Glutamatergic neuron (in vitro differentiated cells): Measurements from ENCODE around the gene ABCC8. TPM values are rescaled to one million over a fixed set of nuclear protein-coding genes. Genes with fewer than 3 reads are reported as not detected.

Experiments
- DNase-seq: peaks from one replicate; pipeline ENCODE4 v3.0.0; 2022
- H3K27ac Mint-ChIP-seq: one replicate; pipeline ENCODE4 v1.8.0; 2020; ENCODE audit warnings: mild to moderate bottlenecking, mixed read lengths, inconsistent platforms; ENCODE audit not compliant: unreplicated experiment
- H3K27me3 Mint-ChIP-seq: one replicate; pipeline ENCODE4 v1.8.0; 2020; ENCODE audit warnings: mild to moderate bottlenecking, moderate library complexity, mixed read lengths, inconsistent platforms; ENCODE audit not compliant: unreplicated experiment
- H3K36me3 Mint-ChIP-seq: one replicate; pipeline ENCODE4 v1.8.0; 2020; ENCODE audit warnings: mild to moderate bottlenecking, mixed read lengths, inconsistent platforms; ENCODE audit not compliant: unreplicated experiment
- H3K4me1 Mint-ChIP-seq: one replicate; pipeline ENCODE4 v1.8.0; 2020; ENCODE audit warnings: mild to moderate bottlenecking, low read depth, mixed read lengths, inconsistent platforms; ENCODE audit not compliant: unreplicated experiment
- H3K4me3 Mint-ChIP-seq: one replicate; pipeline ENCODE4 v1.8.0; 2020; ENCODE audit warnings: mild to moderate bottlenecking, mixed read lengths, inconsistent platforms; ENCODE audit not compliant: unreplicated experiment
- H3K9me3 Mint-ChIP-seq: one replicate; pipeline ENCODE4 v1.8.0; 2020; ENCODE audit warnings: mild to moderate bottlenecking, moderate library complexity, mixed read lengths, inconsistent platforms; ENCODE audit not compliant: unreplicated experiment
- total RNA-seq: library from RNA; stranded (reverse); fragmentation: NEBNext Ultra II Directional; extraction: Animal tissue kit (Norgen Biotek cat#: 25700); gene quantifications from one replicate; pipeline ENCODE4 v1.2.1, GENCODE V29; 2021; ENCODE audit not compliant: unreplicated experiment
- TF ChIP-seq, protein P1 (sequence below): fragments of 200-600 bp; sonication (generic); IDR thresholded peaks from one replicate; pipeline ENCODE4 v1.5.0; 2021; ENCODE audit not compliant: partially characterized antibody, unreplicated experiment

Gene ABCC8
- total RNA-seq, 1 donor from 2014 or later, result 5.7 TPM

- Mint-ChIP-seq H3K36me3 (no peaks in the 10 kb centered on the region), H3K4me1 (peaks cover 23% of the 10 kb centered on the region), H3K4me3 (peak overlapping the region; percentile 37), H3K9me3 (peaks cover 2% of the 10 kb centered on the region), H3K27ac (no peak overlapping the region), H3K27me3 (peaks cover 19% of the 10 kb centered on the region)
- TF ChIP-seq, protein P1, sequence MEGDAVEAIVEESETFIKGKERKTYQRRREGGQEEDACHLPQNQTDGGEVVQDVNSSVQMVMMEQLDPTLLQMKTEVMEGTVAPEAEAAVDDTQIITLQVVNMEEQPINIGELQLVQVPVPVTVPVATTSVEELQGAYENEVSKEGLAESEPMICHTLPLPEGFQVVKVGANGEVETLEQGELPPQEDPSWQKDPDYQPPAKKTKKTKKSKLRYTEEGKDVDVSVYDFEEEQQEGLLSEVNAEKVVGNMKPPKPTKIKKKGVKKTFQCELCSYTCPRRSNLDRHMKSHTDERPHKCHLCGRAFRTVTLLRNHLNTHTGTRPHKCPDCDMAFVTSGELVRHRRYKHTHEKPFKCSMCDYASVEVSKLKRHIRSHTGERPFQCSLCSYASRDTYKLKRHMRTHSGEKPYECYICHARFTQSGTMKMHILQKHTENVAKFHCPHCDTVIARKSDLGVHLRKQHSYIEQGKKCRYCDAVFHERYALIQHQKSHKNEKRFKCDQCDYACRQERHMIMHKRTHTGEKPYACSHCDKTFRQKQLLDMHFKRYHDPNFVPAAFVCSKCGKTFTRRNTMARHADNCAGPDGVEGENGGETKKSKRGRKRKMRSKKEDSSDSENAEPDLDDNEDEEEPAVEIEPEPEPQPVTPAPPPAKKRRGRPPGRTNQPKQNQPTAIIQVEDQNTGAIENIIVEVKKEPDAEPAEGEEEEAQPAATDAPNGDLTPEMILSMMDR, result no peak
- DNase-seq, result no peak
These were observed 716 bp upstream of the ABCC8 start for GRCh38 chr11:17477361-17477760.

GRCh38 chr11:17477084-17477333, 364 bp upstream of the ABCC8 start:
- Mint-ChIP-seq H3K4me3 (peak overlapping the region; percentile 37), H3K9me3 (peaks cover 2% of the 10 kb centered on the region), H3K27me3 (peaks cover 19% of the 10 kb centered on the region)

DNA sequence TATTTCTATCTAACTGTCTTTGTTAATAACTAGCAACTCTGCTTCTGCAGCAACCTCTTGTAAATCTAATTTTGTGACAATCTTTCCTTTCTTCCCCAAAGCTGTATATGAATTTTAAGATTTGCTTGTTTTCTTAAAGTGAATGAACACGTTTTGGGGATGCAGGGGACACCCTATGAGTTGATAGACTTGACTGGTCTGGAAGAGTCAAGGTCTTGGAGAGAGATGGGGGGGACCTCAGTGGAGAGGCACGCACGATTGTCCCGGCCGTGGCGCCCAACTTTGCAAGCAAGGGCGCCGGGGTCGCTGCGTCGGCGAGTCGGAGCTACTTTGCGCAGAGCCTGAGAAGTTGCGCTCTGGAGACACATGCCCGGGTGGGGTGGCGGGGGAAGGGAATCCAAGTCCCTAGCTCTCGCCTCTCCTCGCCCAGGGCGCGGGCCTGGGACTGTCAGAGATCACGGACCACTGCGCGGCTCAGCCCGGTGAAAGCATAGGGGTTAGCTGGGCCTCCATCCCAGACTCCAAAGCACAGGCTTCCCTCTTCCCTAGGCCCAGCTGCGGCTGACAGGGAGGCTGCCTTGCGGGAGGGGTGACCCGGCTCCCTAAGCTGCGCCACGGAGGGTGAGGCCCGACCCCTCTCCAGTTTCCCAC, 854 bp downstream of the ABCC8 start:
- Mint-ChIP-seq H3K4me1 (peaks cover 24% of the 10 kb centered on the region), H3K27me3 (peaks cover 12% of the 10 kb centered on the region), H3K4me3 (peak overlapping the region; percentile 93), H3K36me3 (no peaks in the 10 kb centered on the region), H3K27ac (no peak overlapping the region), H3K9me3 (peaks cover 2% of the 10 kb centered on the region)
- TF ChIP-seq, protein P1, result no peak
- peak; percentile 40 for DNase-seq

More at GRCh38 chr11:17477084-17477333, 364 bp upstream of the ABCC8 start:
- Mint-ChIP-seq H3K36me3 (no peaks in the 10 kb centered on the region), H3K27ac (no peak overlapping the region), H3K4me1 (peaks cover 24% of the 10 kb centered on the region)
- TF ChIP-seq, protein P1, result no peak
- no peak for DNase-seq

DNA sequence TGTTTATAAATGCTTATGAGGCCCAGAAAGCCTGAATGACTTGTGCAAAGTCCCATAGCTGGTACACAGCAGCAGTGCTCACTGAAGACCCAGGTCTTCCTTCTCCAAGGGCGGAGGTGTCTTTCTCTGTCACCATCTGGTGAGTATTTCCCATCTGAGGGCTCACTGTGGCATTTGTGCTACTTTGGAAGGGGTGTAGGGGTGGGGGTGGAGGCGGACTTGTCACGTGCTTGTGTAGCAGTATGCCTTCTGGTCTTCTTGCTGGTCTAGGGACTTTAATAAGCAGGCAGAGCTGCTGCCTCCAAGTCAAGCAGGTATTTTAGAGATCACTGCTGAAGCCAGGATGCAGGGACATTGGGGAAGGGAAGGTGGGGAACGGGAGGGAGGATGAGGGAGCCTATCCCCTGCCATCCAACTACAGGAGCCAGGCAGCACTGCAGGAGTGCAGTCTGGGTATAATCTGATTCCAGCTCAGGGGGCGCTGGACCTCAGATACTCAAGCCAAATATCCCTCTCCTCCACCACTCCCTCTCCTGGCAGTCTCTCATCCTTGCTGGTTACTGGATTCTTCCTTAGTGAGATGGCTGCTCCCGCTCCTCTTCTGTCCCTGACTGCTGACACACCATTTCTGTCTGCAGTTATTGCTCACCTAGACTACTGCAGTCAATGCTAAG, 3.4 kb downstream of the ABCC8 start:
- TF ChIP-seq, protein P1, result peak; percentile 11
- Mint-ChIP-seq H3K4me1 (peaks cover 24% of the 10 kb centered on the region), H3K27me3 (peaks cover 8% of the 10 kb centered on the region), H3K27ac (peak overlapping the region; percentile 80), H3K9me3 (peaks cover 4% of the 10 kb centered on the region), H3K4me3 (peak overlapping the region; percentile 54), H3K36me3 (no peaks in the 10 kb centered on the region)
- DNase-seq, result peak; percentile 73

DNA sequence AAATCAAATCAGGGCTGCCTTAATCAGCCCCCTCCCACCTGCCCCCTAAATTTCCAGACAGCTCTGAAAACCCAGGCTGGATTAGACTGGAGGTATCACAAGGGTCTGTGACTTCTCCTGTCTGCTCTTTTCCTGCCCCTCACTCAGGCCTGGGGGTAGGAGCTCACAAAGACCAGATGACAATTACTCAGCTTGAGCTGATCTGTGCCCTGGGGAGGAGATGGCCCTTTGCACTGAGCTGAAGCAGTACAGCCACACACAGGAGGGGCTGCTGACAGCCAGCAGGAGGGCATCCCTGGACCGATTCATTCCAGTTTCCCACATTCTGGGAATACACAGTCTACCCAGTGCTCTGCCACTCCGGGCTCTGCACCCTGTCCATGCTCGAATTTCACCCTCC, 4.2 kb downstream of the ABCC8 start:
- peak; percentile 33 for DNase-seq
- H3K4me3 Mint-ChIP-seq, result peak overlapping the region; percentile 54
- peaks cover 4% of the 10 kb centered on the region for H3K9me3 Mint-ChIP-seq
- peak overlapping the region; percentile 80 for H3K27ac Mint-ChIP-seq
- H3K27me3 Mint-ChIP-seq, result peaks cover 10% of the 10 kb centered on the region
- H3K4me1 Mint-ChIP-seq, result peaks cover 24% of the 10 kb centered on the region
- TF ChIP-seq, protein P1, result no peak
- H3K36me3 Mint-ChIP-seq, result no peaks in the 10 kb centered on the region
